Thyroid gland (tissue), 4 donors: ENCODE measurements around the gene CEP192.

Experiments
- POLR2A ChIP-seq, 2 donors: fragments of 450-650 bp; IDR thresholded peaks; one replicate each; pipeline ENCODE4 v1.6.1; 2017; ENCODE audit warnings: antibody characterized with exemption in 2 of 2, mild to moderate bottlenecking in 2 of 2, moderate library complexity in 1 of 2
- TF ChIP-seq, protein P1 (sequence below), 6 experiments: fragments of 200-600 bp in 3 of 6; fragments of 450-650 bp in 3 of 6; sonication (generic) in 3 of 6; IDR thresholded peaks; one replicate each; pipeline ENCODE4 v1.5.1; 2016 to 2019; ENCODE audit warnings: antibody characterized with exemption in 6 of 6, mild to moderate bottlenecking in 2 of 6, inconsistent platforms in 1 of 6, moderate library complexity in 1 of 6

DNA sequence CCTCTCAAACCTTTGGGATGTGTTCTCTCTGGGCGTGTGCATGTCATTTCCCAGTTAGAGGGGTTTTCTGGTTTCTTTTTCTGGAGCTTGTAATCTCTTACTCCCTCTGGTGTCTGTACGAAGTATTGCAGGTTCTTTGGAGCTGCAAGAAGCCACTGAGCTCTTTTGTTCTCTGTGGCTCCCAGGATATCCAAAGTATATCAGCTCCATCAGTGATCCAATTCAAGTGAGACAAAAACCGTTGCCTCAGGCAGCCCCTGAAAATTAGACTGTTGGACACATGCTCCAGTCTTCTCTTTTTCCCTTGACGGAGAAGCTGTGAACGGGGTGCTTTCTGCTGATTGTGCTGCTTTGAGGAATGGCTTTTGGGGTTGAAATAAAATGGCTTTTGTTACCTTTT is 168.4 kb downstream of the CEP192 start:
- TF ChIP-seq, protein P1, sequence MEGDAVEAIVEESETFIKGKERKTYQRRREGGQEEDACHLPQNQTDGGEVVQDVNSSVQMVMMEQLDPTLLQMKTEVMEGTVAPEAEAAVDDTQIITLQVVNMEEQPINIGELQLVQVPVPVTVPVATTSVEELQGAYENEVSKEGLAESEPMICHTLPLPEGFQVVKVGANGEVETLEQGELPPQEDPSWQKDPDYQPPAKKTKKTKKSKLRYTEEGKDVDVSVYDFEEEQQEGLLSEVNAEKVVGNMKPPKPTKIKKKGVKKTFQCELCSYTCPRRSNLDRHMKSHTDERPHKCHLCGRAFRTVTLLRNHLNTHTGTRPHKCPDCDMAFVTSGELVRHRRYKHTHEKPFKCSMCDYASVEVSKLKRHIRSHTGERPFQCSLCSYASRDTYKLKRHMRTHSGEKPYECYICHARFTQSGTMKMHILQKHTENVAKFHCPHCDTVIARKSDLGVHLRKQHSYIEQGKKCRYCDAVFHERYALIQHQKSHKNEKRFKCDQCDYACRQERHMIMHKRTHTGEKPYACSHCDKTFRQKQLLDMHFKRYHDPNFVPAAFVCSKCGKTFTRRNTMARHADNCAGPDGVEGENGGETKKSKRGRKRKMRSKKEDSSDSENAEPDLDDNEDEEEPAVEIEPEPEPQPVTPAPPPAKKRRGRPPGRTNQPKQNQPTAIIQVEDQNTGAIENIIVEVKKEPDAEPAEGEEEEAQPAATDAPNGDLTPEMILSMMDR (IDR thresholded peaks at IDR 0.05) = peak; percentile 55 to 80 (median 70)
- no peak for TF ChIP-seq POLR2A (IDR thresholded peaks at IDR 0.05)
